OCI-M2 (cell line): ENCODE measurements around the gene GSTA4.
"Not testable (repeated sequence)": the region's sequence is repeated elsewhere in the genome, so short reads cannot be mapped to it uniquely, and the experiment has no call there.

Experiments used
- DNase-seq: peaks from one replicate; lab custom pipeline; 2025; ENCODE audit not compliant: unreplicated experiment; lab: John Stamatoyannopoulos, UW

Gene GSTA4

DNA sequence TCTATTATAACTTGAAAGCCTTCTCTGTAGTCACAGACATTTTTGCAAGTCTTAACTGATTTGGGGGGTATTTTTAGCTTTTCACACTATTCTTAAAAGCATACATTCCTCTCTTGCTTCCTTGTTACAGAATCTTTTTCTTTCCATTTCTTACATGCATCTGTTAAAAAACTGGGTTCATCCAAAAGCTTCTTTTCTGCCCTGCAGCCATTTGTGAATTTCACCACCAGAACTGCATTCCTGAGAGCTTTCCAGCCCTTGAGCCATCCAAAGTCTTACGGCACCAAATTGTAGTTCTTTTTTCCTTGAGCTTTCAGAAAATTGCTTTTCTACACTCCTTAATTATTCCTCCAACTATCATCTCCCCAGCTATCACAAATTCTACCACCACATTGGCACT, 19.7 kb upstream of the GSTA4 start:
- DNase-seq: no peak

DNA sequence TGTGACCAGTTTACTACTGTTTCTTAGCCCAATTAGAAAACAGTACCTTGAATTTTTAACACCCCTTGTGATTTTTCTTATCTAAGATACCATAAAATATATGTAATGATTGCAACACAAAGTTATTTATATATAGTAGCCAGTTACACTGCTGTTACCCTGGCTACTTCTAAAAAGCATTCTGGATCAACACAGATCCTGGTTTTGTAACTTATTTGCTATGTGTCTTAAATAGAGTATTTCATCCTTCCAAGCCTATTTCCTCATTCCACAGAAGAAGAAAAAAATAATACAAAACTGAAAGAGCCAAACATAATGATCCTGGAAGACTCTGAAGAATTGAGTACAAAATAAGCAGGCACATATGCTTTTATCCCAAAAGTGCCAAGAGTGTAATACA, 19.0 kb upstream of the GSTA4 start:
- no peak for DNase-seq

DNA sequence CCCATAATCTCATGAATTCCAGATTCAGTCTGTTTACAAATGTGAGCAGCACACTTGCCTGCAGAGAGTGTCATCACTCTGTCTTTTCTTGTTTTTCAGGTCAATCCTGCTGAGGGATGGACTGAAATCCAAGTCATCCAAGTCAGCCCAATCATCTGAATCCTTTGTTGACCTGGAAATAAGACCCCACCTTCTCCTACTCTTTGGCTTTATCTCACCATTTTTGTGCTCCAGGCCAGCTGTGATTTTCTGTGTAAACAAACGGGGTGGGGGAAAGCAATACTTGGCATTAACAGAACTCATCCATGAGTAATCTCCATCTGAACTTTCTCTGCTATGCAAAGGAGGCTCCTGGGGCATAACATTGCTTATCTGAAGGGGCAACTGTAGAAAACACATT, 16.9 kb upstream of the GSTA4 start:
- no peak for DNase-seq

DNA sequence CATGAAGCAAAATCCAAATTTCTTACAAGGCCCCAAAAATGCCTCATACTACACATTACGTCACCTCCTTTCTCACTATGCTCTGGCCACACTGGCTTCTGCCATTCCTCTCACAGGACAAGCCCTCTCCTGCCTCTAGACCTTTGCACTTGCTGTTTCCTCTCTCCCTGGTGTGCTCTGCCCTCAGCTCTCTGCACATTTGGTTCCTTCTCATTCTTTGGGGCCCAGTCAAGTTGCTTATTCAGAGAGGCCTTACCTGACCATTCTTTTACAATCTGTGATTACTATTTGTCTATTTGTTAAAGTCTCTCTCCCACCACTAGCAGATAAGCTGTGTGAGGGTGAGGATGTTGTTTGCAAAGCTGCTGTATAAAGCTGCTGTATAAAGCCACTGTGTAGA, 15.4 kb upstream of the GSTA4 start:
- no peak for DNase-seq

DNA sequence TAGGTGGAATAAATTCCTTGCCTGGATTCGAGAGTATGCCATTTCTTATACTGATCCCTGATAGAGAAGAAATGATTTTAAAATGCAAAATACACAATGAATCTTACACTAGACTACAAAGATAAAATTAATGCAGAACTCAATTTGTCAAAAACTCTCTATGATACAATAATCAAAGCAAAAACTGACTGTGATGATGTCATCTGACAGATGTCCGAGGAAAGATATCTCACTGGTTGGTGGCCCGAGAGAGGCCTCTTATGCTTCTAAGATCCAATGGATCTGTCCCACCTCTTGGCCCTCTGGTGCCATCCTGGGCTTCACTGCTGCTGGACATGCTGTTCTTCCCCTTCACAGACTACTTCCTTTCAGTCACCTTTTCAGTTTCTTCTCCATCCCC, 14.4 kb upstream of the GSTA4 start:
- DNase-seq: no peak

DNA sequence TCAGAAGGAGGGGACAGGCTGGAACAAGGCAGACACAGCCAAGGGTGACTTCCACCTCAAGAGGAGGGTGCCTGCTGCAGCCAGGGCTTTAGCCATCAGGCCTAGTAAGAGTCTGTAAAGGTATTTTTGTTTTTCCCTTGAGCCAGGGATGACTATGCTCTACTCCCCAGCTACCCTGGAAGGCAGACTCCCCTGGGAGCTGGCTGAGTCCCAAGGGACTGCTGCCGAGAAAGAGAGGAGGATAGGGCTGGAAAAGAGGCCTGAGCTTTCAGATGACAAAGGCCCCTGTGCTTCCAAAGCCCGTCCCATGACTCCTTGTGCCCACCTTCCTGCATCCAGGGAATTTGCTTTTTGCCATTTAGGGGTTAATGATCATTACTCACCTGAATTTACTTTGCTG, 14.0 kb upstream of the GSTA4 start:
- DNase-seq: no peak

DNA sequence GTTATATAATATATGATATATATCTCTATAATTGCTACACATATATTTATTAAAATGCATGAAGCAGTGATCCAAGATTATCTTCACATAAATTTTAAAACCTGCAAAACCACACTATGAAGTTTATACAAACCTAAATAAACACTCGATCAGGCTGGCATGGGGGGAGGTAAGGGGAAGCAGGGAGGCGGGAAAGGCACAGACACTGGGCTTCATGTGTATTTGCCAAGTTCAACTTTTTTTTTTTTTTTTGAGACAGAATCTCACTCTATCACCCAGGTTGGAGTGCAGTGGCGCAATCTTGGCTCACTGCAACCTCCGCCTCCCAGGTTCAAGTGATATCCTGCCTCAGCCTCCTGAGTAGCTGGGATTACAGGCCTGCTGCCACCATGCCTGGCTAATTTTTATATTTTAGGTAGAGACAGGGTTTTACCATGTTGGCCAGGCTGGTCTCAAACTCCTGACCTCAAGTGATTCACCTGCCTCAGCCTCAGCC, 13.2 kb upstream of the GSTA4 start:
- not testable (repeated sequence) for DNase-seq

DNA sequence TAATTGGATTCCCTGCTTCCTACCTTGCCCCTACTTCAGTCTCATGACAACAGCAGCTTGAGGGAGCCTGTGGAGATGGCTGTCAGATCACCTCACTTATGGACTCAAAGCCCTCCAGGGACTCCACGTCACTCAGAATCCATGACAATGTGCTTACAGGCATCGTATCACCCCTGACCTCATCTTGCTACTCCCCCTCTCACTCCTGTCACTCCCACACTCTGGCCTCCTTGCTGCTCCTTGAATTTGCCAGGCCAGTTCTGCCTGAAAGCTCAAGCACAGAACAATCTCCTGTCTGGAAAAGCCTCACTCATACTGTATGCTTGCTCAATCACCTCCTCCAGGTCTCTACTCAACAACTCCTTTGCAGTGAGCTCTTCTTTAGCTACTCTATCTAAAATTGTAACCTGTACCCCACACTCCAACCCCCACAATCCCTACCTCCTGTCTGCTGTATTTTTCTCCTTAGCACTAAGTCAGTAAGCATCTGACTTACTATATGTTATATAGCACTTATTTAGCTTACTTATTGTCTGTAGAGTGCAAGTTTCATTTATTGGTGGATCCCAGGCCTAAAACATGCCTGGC, 10.7 kb upstream of the GSTA4 start:
- DNase-seq: no peak

DNA sequence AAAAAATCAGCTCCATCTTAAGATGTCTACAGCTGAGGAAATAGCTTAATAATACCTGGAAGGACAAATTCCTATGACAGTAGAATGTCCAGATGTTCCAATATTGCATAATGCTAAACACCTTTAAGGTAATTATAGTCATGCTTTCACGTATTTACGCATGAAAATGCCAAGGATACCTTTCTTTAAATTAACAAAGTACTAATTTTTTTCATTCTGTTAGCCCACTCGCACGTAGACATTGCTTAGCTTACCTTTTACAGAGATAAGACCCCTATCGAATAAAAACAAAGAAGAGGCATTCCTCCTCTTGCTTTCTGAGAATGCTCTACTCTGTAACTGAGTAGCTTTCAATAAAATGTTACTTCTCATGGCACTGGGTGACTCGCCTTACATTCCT, 4.4 kb upstream of the GSTA4 start:
- no peak for DNase-seq

DNA sequence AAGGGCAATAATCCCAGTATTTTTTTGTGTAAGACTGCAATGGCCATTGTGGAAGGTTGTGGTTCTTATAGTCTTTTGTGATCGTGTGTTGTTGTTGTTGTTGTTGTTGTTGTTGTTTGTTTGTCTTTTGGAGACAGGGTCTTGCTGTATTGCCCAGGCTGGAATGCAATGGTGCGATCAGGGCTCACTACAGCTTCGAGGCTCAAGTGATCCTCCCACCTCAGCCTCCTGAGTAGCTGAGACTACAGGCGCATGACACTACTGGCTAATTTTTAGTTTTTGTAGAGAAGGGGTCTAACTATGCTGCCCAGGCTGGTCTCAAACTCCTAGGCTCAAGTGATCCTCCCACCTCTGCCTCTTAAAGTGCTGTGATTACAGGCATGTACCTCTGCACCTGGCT, 3.5 kb upstream of the GSTA4 start:
- no peak for DNase-seq

DNA sequence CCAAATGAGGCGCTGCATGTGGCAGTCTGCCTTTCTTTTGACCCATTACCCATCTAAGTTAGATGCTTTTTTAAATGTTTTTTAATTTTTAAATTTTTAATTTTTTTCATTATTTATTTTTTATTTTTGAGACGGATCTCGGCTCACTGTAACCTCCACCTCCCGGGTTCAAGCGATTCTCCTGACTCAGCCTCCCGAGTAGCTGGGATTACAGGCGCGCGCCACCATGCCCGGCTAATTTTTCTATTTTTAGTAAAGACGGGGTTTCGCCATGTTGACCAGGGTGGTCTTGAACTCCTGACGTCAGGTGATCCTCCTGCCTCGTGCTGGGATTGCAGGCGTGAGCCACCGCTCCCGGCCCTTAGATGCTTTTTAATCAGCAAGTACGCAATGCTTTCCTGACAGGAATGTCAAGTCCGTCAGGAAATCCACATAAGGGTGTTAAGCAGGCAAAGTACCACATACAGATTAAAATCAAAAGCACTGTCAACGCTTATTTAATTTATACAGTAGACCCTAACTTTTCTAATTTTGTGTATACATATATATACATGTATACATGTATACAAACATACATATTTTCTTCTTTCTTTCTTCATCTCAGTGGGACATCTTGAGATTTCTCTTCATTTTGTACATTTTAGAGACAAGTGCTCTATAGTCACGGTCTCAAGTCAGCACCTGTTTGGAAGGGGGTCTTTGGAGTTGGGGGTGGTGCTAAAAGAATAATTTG, 995 bp upstream of the GSTA4 start:
- no peak for DNase-seq

DNA sequence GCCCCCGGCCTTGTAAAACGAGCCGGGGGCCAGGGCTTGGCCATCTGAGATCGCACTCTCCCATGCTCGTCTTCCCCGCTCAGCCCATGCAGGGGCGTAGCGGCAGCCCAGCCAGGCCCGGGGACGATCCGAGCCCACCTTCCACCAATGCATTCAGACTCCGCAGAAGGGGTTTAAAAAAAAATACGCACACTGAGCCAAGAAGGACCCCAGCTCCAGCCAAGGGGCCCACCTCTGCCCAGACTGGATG, 320 bp downstream of the GSTA4 start:
- no peak for DNase-seq

DNA sequence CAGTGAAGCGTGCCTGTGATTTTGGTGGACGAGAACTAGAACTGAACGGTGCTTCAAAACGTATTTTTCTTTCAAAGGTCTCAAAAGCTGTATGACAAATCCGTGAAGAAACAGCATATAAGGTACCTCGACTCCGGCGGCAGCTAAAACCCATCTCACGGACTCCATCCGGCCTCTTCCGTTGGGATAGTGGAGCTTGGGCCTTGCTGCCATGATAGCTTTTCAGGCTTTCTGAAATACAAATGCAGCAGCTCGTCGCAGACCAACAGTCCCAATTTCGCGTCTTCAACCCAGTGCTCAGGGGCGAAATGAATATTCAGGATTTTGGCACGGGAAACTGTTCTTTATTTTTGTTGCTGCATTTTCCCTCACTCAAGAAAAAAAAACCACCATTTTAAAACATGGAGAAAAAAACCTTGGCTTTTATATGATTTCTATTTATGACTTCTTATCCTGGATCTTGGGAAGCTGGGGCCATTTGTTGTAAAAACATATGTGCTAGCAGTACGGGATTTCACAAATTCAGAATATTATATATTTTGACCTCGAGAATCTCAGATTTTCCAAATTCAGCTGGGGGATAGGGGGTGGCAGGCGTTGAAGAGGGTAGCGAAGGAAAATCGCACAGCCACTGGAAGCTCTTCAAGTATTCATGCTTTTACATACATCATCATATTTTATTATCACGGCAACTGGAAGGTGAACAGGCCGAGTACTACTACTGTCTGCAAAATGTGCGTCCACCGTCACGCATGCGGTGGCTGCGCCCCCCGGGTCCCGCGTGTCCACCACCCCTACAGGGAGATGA, 849 bp downstream of the GSTA4 start:
- no peak for DNase-seq

DNA sequence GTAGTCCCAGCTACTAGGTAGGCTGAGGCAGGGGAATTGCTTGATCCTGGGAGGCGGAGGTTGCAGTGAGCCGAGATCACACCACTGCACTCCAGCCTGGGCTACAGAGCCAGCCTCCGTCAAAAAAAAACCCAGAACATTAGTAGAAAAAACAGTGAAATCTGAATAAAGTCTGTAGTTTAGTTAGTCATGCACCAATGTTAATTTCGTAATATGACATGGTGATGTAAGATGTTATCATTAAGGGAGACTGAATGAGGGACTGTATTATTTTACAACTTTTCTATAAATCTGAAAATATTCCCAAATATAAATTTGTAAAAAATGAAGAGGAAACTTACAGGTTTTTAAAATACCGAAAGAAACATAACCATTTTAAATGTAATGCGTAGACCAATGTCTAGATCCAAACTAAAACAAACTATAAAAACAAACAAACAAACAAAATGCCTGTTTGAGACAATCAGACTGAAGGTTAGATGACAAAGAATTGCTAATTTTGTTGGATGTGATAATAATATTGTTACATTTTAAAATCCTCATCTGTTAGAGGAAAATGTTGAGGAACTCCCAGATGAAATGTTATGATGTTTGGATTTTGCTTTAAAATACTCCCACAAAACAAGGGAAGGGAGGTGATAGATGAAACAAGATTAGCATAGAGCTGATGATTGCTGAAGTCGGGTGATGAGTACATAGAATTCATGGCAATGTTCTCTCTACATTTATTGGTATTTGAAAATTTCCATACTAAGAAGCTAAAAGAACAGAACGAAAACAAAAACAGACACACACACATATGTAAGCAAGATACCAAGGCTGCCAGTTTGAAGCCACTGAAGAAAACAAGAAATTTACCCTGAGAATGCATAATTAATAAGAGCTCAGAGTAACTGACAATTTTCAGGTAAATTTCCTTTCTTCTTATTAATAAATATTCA, 1.8 kb downstream of the GSTA4 start:
- no peak for DNase-seq

DNA sequence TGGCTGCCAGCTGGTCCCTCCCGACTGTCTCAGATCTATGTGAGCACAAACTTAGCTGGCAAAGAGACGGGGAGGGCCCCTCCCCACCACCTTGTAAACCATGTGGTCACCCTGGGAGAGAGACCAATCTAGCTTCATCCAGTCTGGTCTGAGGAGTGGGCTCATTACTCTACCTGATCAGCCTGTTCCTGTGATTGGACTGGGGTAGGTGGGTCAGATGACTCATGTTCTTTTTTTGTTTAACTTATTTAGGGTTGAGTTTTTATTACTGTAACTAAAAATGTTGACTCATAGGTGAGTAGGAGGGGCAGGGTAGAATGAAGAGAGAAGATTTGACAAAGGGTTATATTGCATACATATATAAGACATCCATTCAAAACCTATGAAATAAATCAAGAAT, 4.7 kb downstream of the GSTA4 start:
- no peak for DNase-seq

DNA sequence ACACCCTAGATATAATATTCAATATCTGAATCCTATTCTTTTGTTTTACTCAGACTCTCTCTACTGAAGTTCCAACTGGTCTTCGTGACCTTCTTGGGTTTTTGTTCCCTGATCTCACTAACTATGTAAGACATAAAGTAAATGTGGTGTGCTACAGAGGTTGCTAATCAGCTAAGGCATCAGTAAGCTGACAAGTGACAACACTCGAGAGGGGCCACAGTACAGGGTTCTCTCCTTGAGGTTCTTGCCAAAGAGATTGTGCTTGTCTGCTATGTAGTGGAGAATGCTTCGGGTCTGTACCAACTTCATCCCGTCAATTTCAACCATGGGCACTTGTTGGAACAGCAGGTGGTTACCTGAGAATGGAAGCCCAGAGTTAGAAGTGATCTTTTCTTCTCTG, 9.9 kb downstream of the GSTA4 start:
- DNase-seq: no peak

DNA sequence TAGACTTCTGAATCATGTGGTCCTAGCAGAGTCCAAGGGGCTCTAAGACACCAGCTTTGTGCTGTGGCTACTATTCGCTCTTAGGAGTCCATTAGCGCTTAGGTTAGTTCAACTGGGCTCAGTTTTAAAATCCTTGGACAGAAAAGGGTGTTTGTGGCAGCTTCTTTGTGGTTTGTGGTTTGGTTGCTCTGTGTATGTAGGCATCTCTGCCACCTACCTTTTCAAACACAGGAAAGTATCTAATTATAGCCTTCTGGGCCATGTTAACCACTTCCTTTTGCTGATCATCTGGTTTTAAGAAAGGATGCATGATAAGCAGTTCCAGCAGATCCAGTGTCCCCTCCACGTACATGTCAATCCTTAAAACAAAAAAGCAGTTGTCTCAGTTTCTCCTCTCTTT, 10.8 kb downstream of the GSTA4 start:
- DNase-seq: no peak

DNA sequence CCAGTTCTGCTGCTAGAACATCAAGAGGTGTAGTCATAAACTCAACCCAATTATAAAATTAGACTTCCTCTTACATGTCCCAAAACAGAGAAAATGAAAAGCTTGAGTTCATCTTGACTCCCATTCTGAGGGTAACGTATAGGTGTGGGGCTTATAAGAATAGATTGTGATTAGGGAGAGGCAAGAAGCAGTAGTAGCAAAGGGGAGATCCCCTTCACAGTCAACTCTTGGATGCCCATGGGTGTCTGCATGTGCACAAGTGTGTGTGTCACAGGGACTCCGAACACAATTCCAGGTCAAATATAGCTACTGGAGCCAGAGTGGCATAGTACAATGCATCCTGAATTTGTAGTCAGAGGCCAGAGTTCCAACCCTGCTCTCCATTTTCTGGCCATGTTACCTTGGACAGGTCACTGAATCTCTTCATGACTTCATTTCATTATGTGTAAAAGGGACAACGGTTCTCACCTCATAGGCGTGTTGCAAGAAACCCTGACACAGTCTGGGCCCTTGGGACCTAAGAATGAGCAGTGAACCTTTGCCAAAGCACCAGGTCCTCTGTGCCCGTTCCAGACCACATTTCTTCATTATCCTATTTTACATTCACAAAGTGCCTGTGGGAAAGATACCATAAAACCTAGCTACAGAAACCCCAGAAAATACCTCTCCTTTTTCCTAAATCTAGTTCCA, 11.8 kb downstream of the GSTA4 start:
- DNase-seq: no peak

DNA sequence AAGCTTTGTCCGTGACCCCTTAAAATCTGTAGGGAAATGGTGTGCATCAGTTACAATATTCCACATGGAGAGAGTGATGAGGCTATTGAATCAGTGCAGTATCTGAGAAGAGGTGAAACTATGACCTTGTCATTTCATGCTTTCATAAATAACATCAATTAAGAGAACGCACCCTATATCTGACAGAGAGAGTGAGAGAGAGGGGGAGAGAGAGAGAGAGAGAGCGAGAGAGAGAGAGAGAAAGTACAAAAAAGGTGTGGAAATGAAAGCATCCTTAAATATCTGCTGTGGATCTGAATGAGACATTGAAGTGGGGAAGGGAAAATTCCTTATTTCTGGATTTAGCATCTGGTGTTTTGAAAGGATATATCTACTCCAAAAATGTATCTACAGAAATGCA, 12.4 kb downstream of the GSTA4 start:
- DNase-seq: no peak

DNA sequence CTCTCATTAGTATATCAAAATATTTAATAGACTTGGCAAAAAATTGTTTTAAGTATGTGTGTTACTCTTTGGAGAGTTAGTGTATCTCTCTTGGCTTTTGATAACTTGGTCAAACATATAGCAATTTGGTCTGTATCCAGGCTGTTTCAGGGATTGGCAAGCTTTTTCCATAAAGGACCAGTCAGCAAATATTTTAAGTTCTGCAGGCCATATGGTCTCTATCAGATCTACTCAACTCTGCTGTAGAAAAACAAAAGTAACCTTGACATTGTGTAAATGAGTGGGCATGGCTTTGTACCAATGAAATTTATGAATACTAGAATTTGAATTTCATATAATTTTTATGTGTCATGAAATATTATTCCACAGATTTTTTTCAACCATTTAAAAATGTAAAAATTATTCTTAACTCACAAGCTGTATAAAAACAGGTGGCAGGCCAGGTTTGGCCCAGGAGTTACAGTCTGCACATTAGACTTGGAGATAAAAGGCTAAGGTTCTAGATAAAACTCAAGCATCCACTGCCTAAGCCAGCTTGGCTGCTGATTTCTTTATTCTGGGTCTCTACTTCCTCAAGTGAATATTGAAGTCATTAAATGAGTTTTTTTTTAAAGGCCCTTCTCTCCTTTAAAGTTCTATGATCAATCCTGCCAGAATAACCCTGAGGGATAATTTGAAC, 13.7 kb downstream of the GSTA4 start:
- DNase-seq: no peak
